HCT116 (cell line): ENCODE results near the gene AP5Z1.

ENCODE experiments used
- ATF3 ChIP-seq: IDR thresholded peaks from 2 replicates; pipeline ENCODE4 v1.6.1; 2012
- CTCF ChIP-seq, 3 experiments: fragments of 200-600 bp in 1 of 3; sonication (generic) in 1 of 3; IDR thresholded peaks in 2 of 3; conservative IDR thresholded peaks in 1 of 3; 2 replicates each; pipeline ENCODE4 v1.5.1; 2012 to 2017; ENCODE audit warnings: low read depth in 2 of 3, low read length in 2 of 3, antibody characterized with exemption in 1 of 3, borderline replicate concordance in 1 of 3, control low read depth in 1 of 3, mild to moderate bottlenecking in 1 of 3, mixed read lengths in 1 of 3, mixed run types in 1 of 3, moderate library complexity in 1 of 3; ENCODE audit not compliant: insufficient read depth in 1 of 3
- ELF1 ChIP-seq: IDR thresholded peaks from 2 replicates; pipeline ENCODE4 v1.6.1; 2012; ENCODE audit warnings: low read depth, borderline replicate concordance
- EZH2 ChIP-seq: fragments of 200-600 bp; sonication (generic); IDR thresholded peaks from 2 replicates; pipeline ENCODE4 v1.6.1; 2017; ENCODE audit warnings: antibody characterized with exemption, mixed run types
- MAX ChIP-seq: IDR thresholded peaks from 2 replicates; pipeline ENCODE4 v1.6.1; 2012
- POLR2A ChIP-seq: IDR thresholded peaks from 2 replicates; pipeline ENCODE4 v1.7.0; 2011; ENCODE audit warnings: borderline replicate concordance; ENCODE audit not compliant: insufficient read depth, insufficient read length; ENCODE audit errors: extremely low read depth
- POLR2AphosphoS5 ChIP-seq: IDR thresholded peaks from 2 replicates; pipeline ENCODE4 v1.6.1; 2011; ENCODE audit warnings: mild to moderate bottlenecking, low read depth, low read length, moderate library complexity
- REST ChIP-seq: IDR thresholded peaks from 2 replicates; pipeline ENCODE4 v1.6.1; 2012; ENCODE audit warnings: low read depth
- SP1 ChIP-seq: IDR thresholded peaks from 2 replicates; pipeline ENCODE4 v1.6.1; 2012; ENCODE audit warnings: low read depth
- TCF7L2 ChIP-seq: IDR thresholded peaks from 2 replicates; pipeline ENCODE4 v1.7.0; 2011; ENCODE audit warnings: borderline replicate concordance, inconsistent platforms; ENCODE audit not compliant: insufficient read depth, insufficient read length; ENCODE audit errors: extremely low read depth
- YY1 ChIP-seq: IDR thresholded peaks from 2 replicates; pipeline ENCODE4 v1.6.1; 2011; ENCODE audit warnings: low read length, low read depth, moderate library complexity, mild to moderate bottlenecking; ENCODE audit not compliant: insufficient replicate concordance; ENCODE audit errors: extremely low read depth
- ZBTB33 ChIP-seq: IDR thresholded peaks from 2 replicates; pipeline ENCODE4 v1.6.1; 2011; ENCODE audit warnings: mild to moderate bottlenecking, low read length, moderate library complexity; ENCODE audit not compliant: insufficient replicate concordance; ENCODE audit errors: extremely low read depth
- ZFX ChIP-seq: fragments of 450-650 bp; IDR thresholded peaks from 2 replicates; pipeline ENCODE4 v1.6.1; 2017
- ZNF274 ChIP-seq: fragments of 200-500 bp; sonication (Bioruptor generic); IDR thresholded peaks from 2 replicates; pipeline ENCODE4 v1.6.1; 2014; ENCODE audit warnings: mild to moderate bottlenecking, low read depth, low read length, inconsistent platforms

GRCh38 chr7:4745971-4746919 lies 29.2 kb upstream of the AP5Z1 start:
- TF ChIP-seq ELF1 (no peak), EZH2 (no peak), CTCF (IDR thresholded peaks at IDR 0.05 in 2 of 3, conservative IDR thresholded peaks at IDR 0.05 in 1 of 3; ENCODE audit: borderline replicate concordance in 1 of 3, insufficient read depth in 1 of 3, low read depth in 2 of 3, low read length in 2 of 3) (no peak), SP1 (no peak), ZBTB33 (no peak), ZFX (no peak), ATF3 (no peak), ZNF274 (no peak), YY1 (no peak), POLR2A (no peak), TCF7L2 (no peak), MAX (no peak), REST (no peak), POLR2AphosphoS5 (no peak)
